Erythroblast (primary cell): ENCODE measurements around the gene TRABD2B.

Experiments used
- DNase-seq, 2 experiments: peaks; one replicate each; lab custom pipeline; 2025; lab: John Stamatoyannopoulos, UW
- GATA1 ChIP-seq: IDR thresholded peaks from 2 replicates; pipeline ENCODE4 v1.6.1; 2011; ENCODE audit warnings: low read depth, mild to moderate bottlenecking, control low read depth, low read length, moderate library complexity
- POLR2A ChIP-seq: IDR thresholded peaks from 2 replicates; pipeline ENCODE4 v1.6.1; 2011; ENCODE audit warnings: mild to moderate bottlenecking, low read length

Gene TRABD2B

GRCh38 chr1:47991673-47992072 is 5.5 kb downstream of the TRABD2B start:
- no peak for DNase-seq
- TF ChIP-seq POLR2A = no peak
- TF ChIP-seq GATA1 = no peak

GRCh38 chr1:47991187-47991586 is 6.0 kb downstream of the TRABD2B start:
- DNase-seq = no peak
- TF ChIP-seq POLR2A = no peak
- no peak for TF ChIP-seq GATA1

- TF ChIP-seq POLR2A (no peak), GATA1 (no peak)
- DNase-seq = no peak
Measured at GRCh38 chr1:47990286-47990685, 6.9 kb downstream of the TRABD2B start.

- TF ChIP-seq POLR2A (no peak), GATA1 (no peak)
- no peak for DNase-seq
Measured at GRCh38 chr1:47987601-47988000, 9.6 kb downstream of the TRABD2B start.

- no peak for TF ChIP-seq POLR2A
- no peak for TF ChIP-seq GATA1
- no peak for DNase-seq
Measured at GRCh38 chr1:47986761-47987200, 10.4 kb downstream of the TRABD2B start.

GRCh38 chr1:47985018-47985417 is 12.2 kb downstream of the TRABD2B start:
- no peak for DNase-seq
- TF ChIP-seq GATA1 (no peak), POLR2A (no peak)

- TF ChIP-seq GATA1 (no peak), POLR2A (no peak)
- DNase-seq = no peak
Measured at GRCh38 chr1:47984175-47984789, 12.9 kb downstream of the TRABD2B start.

- DNase-seq = no peak
- TF ChIP-seq GATA1 (no peak), POLR2A (no peak)
Measured at GRCh38 chr1:47983691-47984090, 13.5 kb downstream of the TRABD2B start.

- no peak for TF ChIP-seq POLR2A
- no peak for TF ChIP-seq GATA1
- DNase-seq = no peak
Measured at GRCh38 chr1:47981667-47982350, 15.4 kb downstream of the TRABD2B start.

- DNase-seq = no peak
- TF ChIP-seq GATA1 (no peak), POLR2A (no peak)
Measured at GRCh38 chr1:47980501-47980900, 16.7 kb downstream of the TRABD2B start.

GRCh38 chr1:47979724-47980123 is 17.5 kb downstream of the TRABD2B start:
- TF ChIP-seq POLR2A (no peak), GATA1 (no peak)
- DNase-seq = no peak

- DNase-seq = no peak
Measured at GRCh38 chr1:47978486-47978885, 18.7 kb downstream of the TRABD2B start.

GRCh38 chr1:47976728-47977127 is 20.5 kb downstream of the TRABD2B start:
- no peak for TF ChIP-seq POLR2A
- TF ChIP-seq GATA1 = no peak
- no peak for DNase-seq

More at GRCh38 chr1:47978486-47978885, 18.7 kb downstream of the TRABD2B start:
- no peak for TF ChIP-seq POLR2A
- no peak for TF ChIP-seq GATA1

GRCh38 chr1:47976267-47976666 is 20.9 kb downstream of the TRABD2B start:
- no peak for DNase-seq

GRCh38 chr1:47975302-47975921 is 21.8 kb downstream of the TRABD2B start:
- no peak for DNase-seq
- TF ChIP-seq POLR2A = no peak
- TF ChIP-seq GATA1 = no peak

More at GRCh38 chr1:47976267-47976666, 20.9 kb downstream of the TRABD2B start:
- TF ChIP-seq GATA1 = no peak
